Spleen (tissue), 13 donors: ENCODE measurements around the gene PIP5K1A. TPM values are rescaled to one million over a fixed set of nuclear protein-coding genes. Genes with fewer than 3 reads are reported as not detected.

Experiments
- DNase-seq: peaks from one replicate; pipeline ENCODE4 v3.0.0-alpha.2; 2020
- H3K27ac ChIP-seq, 8 donors: fragments of 200-600 bp; sonication (generic) in 7 of 8; 1 replicate in 4 of 8; 2 replicates in 4 of 8; pipeline versions ENCODE4 v1.5.0 to v1.8.0; 2016 to 2021; ENCODE audit warnings: inconsistent platforms in 4 of 8, mild to moderate bottlenecking in 4 of 8, moderate library complexity in 1 of 8
- H3K27me3 ChIP-seq, 7 donors: fragments of 200-600 bp; sonication (generic) in 6 of 7; replicated peaks in 1 of 7; 1 replicate in 4 of 7; 2 replicates in 3 of 7; pipeline versions ENCODE4 v1.5.0 to v1.8.0; 2016 to 2021; ENCODE audit warnings: inconsistent platforms in 3 of 7, mild to moderate bottlenecking in 1 of 7
- H3K36me3 ChIP-seq, 6 donors: fragments of 200-600 bp; sonication (generic) in 5 of 6; 1 replicate in 4 of 6; 2 replicates in 2 of 6; pipeline versions ENCODE4 v1.5.0 to v1.8.0; 2016 to 2021; ENCODE audit warnings: inconsistent platforms in 2 of 6
- H3K4me1 ChIP-seq, 6 donors: fragments of 200-600 bp; sonication (generic) in 5 of 6; 1 replicate in 3 of 6; 2 replicates in 3 of 6; pipeline versions ENCODE4 v1.5.0 to v1.8.0; 2016 to 2021; ENCODE audit warnings: inconsistent platforms in 3 of 6
- H3K4me3 ChIP-seq, 8 donors: fragments of 200-600 bp; sonication (generic) in 7 of 8; 1 replicate in 4 of 8; 2 replicates in 4 of 8; pipeline versions ENCODE4 v1.5.0 to v1.8.0; 2016 to 2021; ENCODE audit warnings: inconsistent platforms in 4 of 8, mild to moderate bottlenecking in 4 of 8, moderate library complexity in 2 of 8
- H3K9me3 ChIP-seq, 8 donors: fragments of 200-600 bp; sonication (generic) in 7 of 8; 1 replicate in 4 of 8; 2 replicates in 4 of 8; pipeline versions ENCODE4 v1.5.0 to v1.8.0; 2016 to 2021; ENCODE audit warnings: inconsistent platforms in 4 of 8
- CTCF ChIP-seq, 11 experiments: fragments of 200-600 bp in 7 of 11; fragments of 450-650 bp in 4 of 11; sonication (generic) in 4 of 11; IDR thresholded peaks in 8 of 11; conservative IDR thresholded peaks in 3 of 11; 1 replicate in 7 of 11; 2 replicates in 4 of 11; pipeline versions ENCODE4 v1.4.0 to v1.8.0; 2016 to 2021; ENCODE audit warnings: antibody characterized with exemption in 11 of 11, inconsistent platforms in 4 of 11, mild to moderate bottlenecking in 1 of 11
- POLR2A ChIP-seq, 3 donors: fragments of 450-650 bp; IDR thresholded peaks; one replicate each; pipeline ENCODE4 v1.5.1; 2017; ENCODE audit warnings: antibody characterized with exemption in 3 of 3, mild to moderate bottlenecking in 1 of 3
- POLR2AphosphoS5 ChIP-seq, 3 donors: sonication (generic); formaldehyde crosslinking; IDR thresholded peaks; one replicate each; pipeline ENCODE4 v1.5.1; 2017; ENCODE audit warnings: antibody characterized with exemption in 3 of 3
- WGBS, 5 donors: extraction: QIAGEN DNeasy Blood & Tissue Kit in 3 of 5; methylation state at CpG; one replicate each; pipeline versions ENCODE4 v1.1.5 to v1.1.7; 2013 to 2018; 5-methylcytosine and 5-hydroxymethylcytosine counted together
- intact Hi-C: fragments of 100-400 bp; cut with DNase I; formaldehyde crosslinking; loops from one replicate; pipeline ENCODE4 v1.15.0; 2023; ENCODE audit warnings: low total_unique reads
- long read RNA-seq, 2 donors: transcript quantifications; one replicate each; lab custom pipeline, GENCODE V29; 2026
- polyA plus RNA-seq, 3 donors: library from polyadenylated mRNA; stranded (reverse); fragments of 200-250 nt; gene quantifications; one replicate each; pipeline ENCODE4 v1.2.1, GENCODE V29; 2013
- total RNA-seq, 7 donors: library from RNA; depleted of rRNA in 3 of 7; stranded (reverse); fragments of >200 nt in 3 of 7; fragmentation: NEBNext Ultra II Directional in 4 of 7; extraction: Animal tissue kit (Norgen Biotek cat#: 25700) in 4 of 7; gene quantifications; one replicate each; pipeline versions ENCODE4 v1.1.0 to v1.2.1, GENCODE V29; 2016 to 2021
- donor health status: healthy with polysubstance abuse.
- donor health status: DM: no; HTN: no; CAD: no; lungs with moderate emphysema.
- donor health status: DM: no; HTN: no; CAD: no.
- donor health status: Bipolar disorder and iron deficiency.
- donor health status: healthy.
- donor health status: DM: no; HTN: no; CAD: no.
- donor health status: DM: yes; HTN: yes; CAD: no.

The PIP5K1A gene
- 10 to 100 TPM; 48.0 to 83.6 (median 60.6) TPM for total RNA-seq
- polyA plus RNA-seq: 10 to 100 TPM; 12.8 to 23.7 (median 16.5) TPM
- long read RNA-seq, donor 1, transcript PIP5K1A-201 (15 exons, 3,767 nt): major isoform, 5 of 5 reads
- long read RNA-seq, donor 1, partial matches to known transcripts: 0 of 5 reads
- long read RNA-seq, donor 1, other reads (novel, unspliced or antisense): 0 of 5 reads
- long read RNA-seq, donor 2, transcript PIP5K1A-201 (15 exons, 3,767 nt): major isoform, 5 of 7 reads
- long read RNA-seq, donor 2, partial matches to known transcripts: 0 of 7 reads
- long read RNA-seq, donor 2, other reads (novel, unspliced or antisense): 0 of 7 reads

- Histone ChIP-seq H3K4me1 (peaks cover 32 to 66% (median 53%) of the 10 kb centered on the region in 6 donors), H3K4me3 (peak within 1 kb of the TSS; percentile 69 to 96 (median 86)), H3K36me3 (peaks cover 0 to 14% (median 11%) of the 10 kb centered on the region in 6 donors), H3K27ac (peak within 1 kb of the TSS; percentile 74 to 96 (median 93)), H3K27me3 (no peaks in the 10 kb centered on the region), H3K9me3 (no peaks in the 10 kb centered on the region)
- intact Hi-C loops: loop anchor here (5.0 kb wide), 1 partner anchor 54 kb away; the partner anchor contains the start of gene PSMD4
- DNase-seq: peak; percentile 99
- peak; percentile 93 to 96 (median 94) for TF ChIP-seq POLR2AphosphoS5 (IDR thresholded peaks at IDR 0.05)
- peak in 1 of 11 experiments; percentile 16 for TF ChIP-seq CTCF (IDR thresholded peaks at IDR 0.05 in 8 of 11, conservative IDR thresholded peaks at IDR 0.05 in 3 of 11)
- peak in 2 of 3 donors; percentile 52 to 53 for TF ChIP-seq POLR2A (IDR thresholded peaks at IDR 0.05)
- 0 to 1% (median 1%) methylated on average over 52 to 60 of the region's 60 CpGs for WGBS, 5 donors
Measured at GRCh38 chr1:151198254-151199127, at the start of gene PIP5K1A. Gene PIP5K1A (plus strand): TSS chr1:151198552. CDS start chr1:151198997, 445 bp downstream.

DNA sequence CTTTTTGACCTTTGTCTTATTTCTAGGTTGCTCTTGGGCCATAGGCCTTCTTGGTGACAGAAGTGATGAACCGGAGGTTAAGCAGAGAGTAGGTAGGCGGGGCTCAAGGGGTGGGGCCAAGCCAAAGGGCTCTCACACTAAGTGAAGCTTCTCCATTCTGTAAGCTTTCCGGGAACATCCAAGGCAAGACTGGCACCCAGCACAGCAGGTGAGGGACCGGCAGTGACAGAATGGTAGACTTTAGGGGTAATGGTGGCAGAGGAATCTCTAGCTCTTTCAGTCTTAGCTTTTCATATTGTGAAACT is 41.9 kb upstream of the PIP5K1A start, which contains the start of gene TNFAIP8L2:
Gene TNFAIP8L2, plus strand, starts transcription at position 135 of the 305 bp plus-strand sequence. CDS start 2,049 bp downstream, outside the sequence.
- intact Hi-C loops: loop anchor here (5.0 kb wide), 1 partner anchor 54 kb away; no protein-coding TSS in a partner anchor
- H3K4me3 ChIP-seq: peak within 1 kb of the TSS; percentile 54 to 91 (median 62)
- H3K27me3 ChIP-seq: no peaks in the 10 kb centered on the region
- no peaks in the 10 kb centered on the region for H3K9me3 ChIP-seq
- peak within 1 kb of the TSS; percentile 66 to 94 (median 85) for H3K27ac ChIP-seq
- 8 to 25% (median 17%) methylated on average over 4 of the region's 4 CpGs for WGBS, 5 donors
- DNase-seq: peak; percentile 95
- H3K36me3 ChIP-seq: peaks cover 0 to 44% (median 23%) of the 10 kb centered on the region in 6 donors
- H3K4me1 ChIP-seq: peaks cover 15 to 58% (median 41%) of the 10 kb centered on the region in 6 donors
- TF ChIP-seq CTCF (IDR thresholded peaks at IDR 0.05 in 8 of 11, conservative IDR thresholded peaks at IDR 0.05 in 3 of 11) (no peak), POLR2A (IDR thresholded peaks at IDR 0.05) (no peak), POLR2AphosphoS5 (IDR thresholded peaks at IDR 0.05) (peak in 1 of 3 donors; percentile 55)

DNA sequence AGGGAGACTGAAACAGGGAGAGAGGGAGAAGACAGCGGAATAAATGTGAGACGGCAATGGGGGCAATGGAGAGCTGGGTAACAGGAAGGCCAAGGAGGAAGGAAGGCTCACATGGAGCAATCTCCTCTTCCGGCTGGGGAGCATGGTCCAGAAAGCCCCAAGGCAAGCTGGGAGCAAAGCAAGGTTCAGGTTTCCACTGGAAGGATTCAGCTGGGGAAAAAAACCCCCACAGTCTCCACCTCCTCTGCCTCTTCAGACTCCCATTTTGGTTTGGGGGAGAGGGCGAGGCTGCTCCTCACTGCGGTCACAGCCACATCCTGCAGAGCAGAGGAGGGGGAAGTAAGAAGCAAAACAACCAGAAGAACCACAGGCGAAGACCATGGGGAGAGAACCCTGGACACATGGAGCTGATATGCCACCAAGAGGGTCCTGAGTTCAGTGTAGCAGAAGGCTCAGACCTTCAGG is 41.3 kb upstream of the PIP5K1A start:
- WGBS, 5 donors: 20 to 36% (median 32%) methylated on average over 6 of the region's 6 CpGs
- Histone ChIP-seq H3K36me3 (peaks cover 0 to 51% (median 23%) of the 10 kb centered on the region in 6 donors), H3K9me3 (no peaks in the 10 kb centered on the region), H3K27ac (peak overlapping the region; percentile 66 to 94 (median 85)), H3K4me1 (peaks cover 15 to 65% (median 44%) of the 10 kb centered on the region in 6 donors), H3K27me3 (no peaks in the 10 kb centered on the region), H3K4me3 (peak overlapping the region; percentile 54 to 91 (median 62))
- TF ChIP-seq POLR2AphosphoS5 (IDR thresholded peaks at IDR 0.05) (peak in 2 of 3 donors; percentile 69 to 79), CTCF (IDR thresholded peaks at IDR 0.05 in 8 of 11, conservative IDR thresholded peaks at IDR 0.05 in 3 of 11) (peak in 2 of 11 experiments; percentile 7 to 13), POLR2A (IDR thresholded peaks at IDR 0.05) (no peak)
- intact Hi-C loops: loop anchor here (5.0 kb wide), 1 partner anchor 55 kb away; no protein-coding TSS in a partner anchor
- DNase-seq: peak; percentile 90
